Testis (tissue), 3 donors: ENCODE results near the gene TEKT2. TPM values are rescaled to one million over a fixed set of nuclear protein-coding genes. Genes with fewer than 3 reads are reported as not detected.

Experiments used
- DNase-seq: peaks from one replicate; pipeline ENCODE4 v3.0.0-alpha.2; 2019
- H3K27ac ChIP-seq, 2 donors: fragments of 200-600 bp; sonication (generic); one replicate each; pipeline ENCODE4 v1.5.1; 2019
- H3K27me3 ChIP-seq: fragments of 200-600 bp; sonication (generic); one replicate; pipeline ENCODE4 v1.5.1; 2019
- H3K36me3 ChIP-seq: fragments of 200-600 bp; sonication (generic); one replicate; pipeline ENCODE4 v1.5.1; 2017; ENCODE audit warnings: low read depth; ENCODE audit errors: missing control alignments
- H3K4me1 ChIP-seq: fragments of 200-600 bp; sonication (generic); one replicate; pipeline ENCODE4 v1.5.1; 2019
- H3K4me3 ChIP-seq, 2 donors: fragments of 200-600 bp; sonication (generic); one replicate each; pipeline ENCODE4 v1.5.1; 2017 to 2019
- H3K9me3 ChIP-seq: fragments of 200-600 bp; sonication (generic); one replicate; pipeline ENCODE4 v1.5.1; 2017
- CTCF ChIP-seq, 3 experiments: fragments of 450-650 bp in 2 of 3; fragments of 200-600 bp in 1 of 3; sonication (generic) in 1 of 3; IDR thresholded peaks; one replicate each; pipeline ENCODE4 v1.5.1; 2016 to 2019; ENCODE audit warnings: antibody characterized with exemption in 3 of 3, mild to moderate bottlenecking in 2 of 3, moderate library complexity in 1 of 3
- POLR2A ChIP-seq: fragments of 450-650 bp; IDR thresholded peaks from one replicate; pipeline ENCODE4 v1.6.1; 2017; ENCODE audit warnings: antibody characterized with exemption, mild to moderate bottlenecking, moderate library complexity
- WGBS, 2 donors: methylation state at CpG; one replicate each; pipeline ENCODE4 v1.1.5; 2018; 5-methylcytosine and 5-hydroxymethylcytosine counted together
- intact Hi-C: fragments of 100-400 bp; cut with DNase I; formaldehyde crosslinking; loops from one replicate; pipeline ENCODE4 v1.15.1; 2023; ENCODE audit warnings: low total_unique reads
- polyA plus RNA-seq: library from polyadenylated mRNA; stranded (reverse); fragments of 350-450 nt; fragmentation: Illumina TruSeq; extraction: RNeasy Lipid Tissue Mini Kit (QIAGEN cat#74804); gene quantifications from one replicate; pipeline ENCODE4 v1.2.3, GENCODE V29; 2014; ENCODE audit warnings: low read depth, low replicate concordance; ENCODE audit not compliant: insufficient read depth
- total RNA-seq, 2 donors: library from RNA; depleted of rRNA; stranded (reverse); fragments of >200 nt; gene quantifications; one replicate each; pipeline ENCODE4 v1.2.3, GENCODE V29; 2016

Gene TEKT2
- total and polyA plus RNA-seq, 3 donors from 2014 or later, result 35.1 to 117 (median 65.0) TPM

- peak within 1 kb of the TSS; percentile 78 to 86 for H3K27ac ChIP-seq
- peak; percentile 91 for DNase-seq
- TF ChIP-seq CTCF (IDR thresholded peaks at IDR 0.05) (peak; percentile 97 to 99 (median 99)), POLR2A (peak; percentile 46)
- H3K9me3 ChIP-seq, result no peaks in the 10 kb centered on the region
- no peaks in the 10 kb centered on the region for H3K36me3 ChIP-seq
- peaks cover 17% of the 10 kb centered on the region for H3K4me1 ChIP-seq
- no peaks in the 10 kb centered on the region for H3K27me3 ChIP-seq
- WGBS, 2 donors, result 1% methylated on average over 39 of the region's 84 CpGs; no CpG with 5 or more reads in 1 of the 2 donors
- peak within 1 kb of the TSS; percentile 92 to 98 for H3K4me3 ChIP-seq
- intact Hi-C loops, result no loop called here
Observed at GRCh38 chr1:36088577-36089392, 4.9 kb downstream of the TEKT2 start, which contains the start of gene ADPRS. Gene ADPRS (plus strand): TSS chr1:36088892. CDS start chr1:36088905, 13 bp downstream.

DNA sequence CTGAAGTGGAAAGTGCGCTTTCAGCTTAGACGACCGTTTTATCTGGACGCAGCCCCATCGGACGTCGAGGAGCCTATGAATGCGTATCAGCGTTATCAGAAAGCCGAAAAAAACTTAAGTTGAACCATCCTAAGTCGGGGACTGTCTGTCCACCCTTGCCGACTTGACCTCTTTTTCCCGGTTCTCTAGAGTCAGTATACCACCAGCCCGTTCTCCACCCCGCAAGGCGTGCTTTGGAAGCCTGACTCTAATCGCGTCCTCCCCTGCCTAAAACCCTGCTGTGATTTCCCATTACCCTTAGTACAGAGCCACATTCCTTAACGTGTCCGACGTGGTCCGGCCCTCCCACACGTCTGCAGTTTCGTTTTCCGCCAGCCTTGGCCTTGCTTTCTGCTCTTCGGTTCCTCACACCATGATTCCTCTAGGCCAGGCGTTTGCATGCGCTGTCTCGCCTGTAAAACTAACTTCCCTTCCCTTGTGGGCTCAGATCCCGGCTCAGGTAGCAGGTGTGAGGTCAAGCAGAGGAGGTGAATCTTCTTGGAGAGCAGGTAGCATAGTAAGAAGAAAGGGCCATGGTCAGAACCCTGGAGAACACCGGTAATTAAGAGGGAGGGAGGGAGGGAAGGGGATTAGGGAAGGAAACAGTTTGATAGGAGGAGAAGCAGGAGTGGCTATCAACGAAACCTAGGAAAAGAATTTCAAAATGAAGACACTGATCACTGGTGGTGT, 5.7 kb downstream of the TEKT2 start:
- Histone ChIP-seq H3K9me3 (no peaks in the 10 kb centered on the region), H3K27me3 (no peaks in the 10 kb centered on the region), H3K4me1 (peaks cover 24% of the 10 kb centered on the region), H3K36me3 (no peaks in the 10 kb centered on the region), H3K27ac (peak overlapping the region; percentile 78 to 86), H3K4me3 (peak overlapping the region; percentile 92 to 98)
- intact Hi-C loops, result no loop called here
- WGBS, 2 donors, result 2 to 3% methylated on average over 23 to 32 of the region's 32 CpGs
- peak; percentile 68 for DNase-seq
- TF ChIP-seq CTCF (IDR thresholded peaks at IDR 0.05), result no peak
- no peak for TF ChIP-seq POLR2A

DNA sequence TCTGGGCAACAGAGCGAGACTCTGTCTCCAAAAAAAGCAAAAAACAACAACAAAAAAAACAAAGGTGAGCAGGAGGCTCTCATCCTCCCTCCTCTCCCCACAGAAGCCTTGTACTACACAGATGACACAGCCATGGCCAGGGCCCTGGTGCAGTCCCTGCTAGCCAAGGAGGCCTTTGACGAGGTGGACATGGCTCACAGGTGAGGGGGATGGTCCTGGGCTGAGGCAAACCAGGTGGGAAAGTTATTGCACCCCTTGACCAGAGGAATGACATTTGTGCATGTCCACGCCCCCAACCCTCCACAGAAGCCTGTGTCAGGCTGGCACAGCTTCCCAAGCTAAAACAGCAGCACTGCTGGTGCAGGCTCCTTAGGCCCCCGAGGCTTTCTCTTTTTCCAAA, 7.2 kb downstream of the TEKT2 start:
- H3K4me1 ChIP-seq, result peaks cover 28% of the 10 kb centered on the region

DNA sequence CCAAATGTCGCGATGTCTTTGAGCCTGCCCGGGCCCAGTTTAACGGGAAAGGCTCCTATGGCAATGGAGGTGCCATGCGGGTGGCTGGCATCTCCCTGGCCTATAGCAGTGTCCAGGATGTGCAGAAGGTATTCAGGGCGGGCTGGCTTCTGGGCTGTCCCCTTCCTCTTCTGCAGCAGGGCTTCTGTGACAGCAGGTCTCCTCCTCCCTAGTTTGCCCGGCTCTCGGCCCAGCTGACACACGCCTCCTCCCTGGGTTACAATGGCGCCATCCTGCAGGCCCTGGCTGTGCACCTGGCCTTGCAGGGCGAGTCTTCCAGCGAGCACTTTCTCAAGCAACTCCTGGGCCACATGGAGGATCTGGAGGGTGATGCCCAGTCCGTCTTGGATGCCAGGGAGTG, 7.8 kb downstream of the TEKT2 start:
- intact Hi-C loops, result no loop called here

More for the DNA sequence above, 7.2 kb downstream of the TEKT2 start:
- H3K27me3 ChIP-seq, result no peaks in the 10 kb centered on the region
- TF ChIP-seq CTCF (IDR thresholded peaks at IDR 0.05), result no peak
- no peak for TF ChIP-seq POLR2A
- 87 to 90% methylated on average over 4 of the region's 4 CpGs for WGBS, 2 donors
- H3K36me3 ChIP-seq, result no peaks in the 10 kb centered on the region
- H3K27ac ChIP-seq, result no peak overlapping the region
- no peak for DNase-seq
- H3K9me3 ChIP-seq, result no peaks in the 10 kb centered on the region
- H3K4me3 ChIP-seq, result no peak overlapping the region
- intact Hi-C loops, result no loop called here

More for the DNA sequence above, 7.8 kb downstream of the TEKT2 start:
- WGBS, 2 donors, result 87 to 96% methylated on average over 10 to 13 of the region's 13 CpGs
- no peak for DNase-seq
- Histone ChIP-seq H3K27me3 (no peaks in the 10 kb centered on the region), H3K9me3 (no peaks in the 10 kb centered on the region), H3K4me1 (peaks cover 28% of the 10 kb centered on the region), H3K27ac (no peak overlapping the region), H3K4me3 (no peak overlapping the region), H3K36me3 (no peaks in the 10 kb centered on the region)
- TF ChIP-seq POLR2A (no peak), CTCF (IDR thresholded peaks at IDR 0.05) (no peak)
